ENCODE results near the gene TMA7. TPM values are rescaled to one million over a fixed set of nuclear protein-coding genes. Genes with fewer than 3 reads are reported as not detected.

Gene TMA7
- total and polyA plus RNA-seq, 4 donors = 152 to 985 (median 239) TPM

GRCh38 chr3:48415251-48415953 is 24.7 kb upstream of the TMA7 start:
- Histone ChIP-seq H3K4me1 (ENCODE audit: control insufficient read depth in 5 of 5, insufficient read depth in 5 of 5, low read length in 5 of 5) (no peaks in the 10 kb centered on the region), H3K36me3 (ENCODE audit: control insufficient read depth in 4 of 4, insufficient read depth in 4 of 4, low read length in 4 of 4) (peaks cover 3 to 72% (median 26%) of the 10 kb centered on the region in 4 donors), H3K9ac (ENCODE audit: insufficient read depth in 1 of 2, low read length in 2 of 2) (no peak overlapping the region), H3K27ac (ENCODE audit: low read depth in 1 of 2, low read length in 1 of 2) (no peak overlapping the region), H3K4me3 (no peak overlapping the region), H3K27me3 (ENCODE audit: control insufficient read depth in 3 of 3, insufficient read depth in 3 of 3, low read length in 2 of 3) (no peaks in the 10 kb centered on the region), H3K9me3 (ENCODE audit: control insufficient read depth in 4 of 4, insufficient read depth in 3 of 4, low read length in 3 of 4) (no peaks in the 10 kb centered on the region)
- TF ChIP-seq, protein P1, sequence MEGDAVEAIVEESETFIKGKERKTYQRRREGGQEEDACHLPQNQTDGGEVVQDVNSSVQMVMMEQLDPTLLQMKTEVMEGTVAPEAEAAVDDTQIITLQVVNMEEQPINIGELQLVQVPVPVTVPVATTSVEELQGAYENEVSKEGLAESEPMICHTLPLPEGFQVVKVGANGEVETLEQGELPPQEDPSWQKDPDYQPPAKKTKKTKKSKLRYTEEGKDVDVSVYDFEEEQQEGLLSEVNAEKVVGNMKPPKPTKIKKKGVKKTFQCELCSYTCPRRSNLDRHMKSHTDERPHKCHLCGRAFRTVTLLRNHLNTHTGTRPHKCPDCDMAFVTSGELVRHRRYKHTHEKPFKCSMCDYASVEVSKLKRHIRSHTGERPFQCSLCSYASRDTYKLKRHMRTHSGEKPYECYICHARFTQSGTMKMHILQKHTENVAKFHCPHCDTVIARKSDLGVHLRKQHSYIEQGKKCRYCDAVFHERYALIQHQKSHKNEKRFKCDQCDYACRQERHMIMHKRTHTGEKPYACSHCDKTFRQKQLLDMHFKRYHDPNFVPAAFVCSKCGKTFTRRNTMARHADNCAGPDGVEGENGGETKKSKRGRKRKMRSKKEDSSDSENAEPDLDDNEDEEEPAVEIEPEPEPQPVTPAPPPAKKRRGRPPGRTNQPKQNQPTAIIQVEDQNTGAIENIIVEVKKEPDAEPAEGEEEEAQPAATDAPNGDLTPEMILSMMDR (IDR thresholded peaks at IDR 0.05; ENCODE audit: control extremely low read depth, extremely low read depth) = no peak
- DNase-seq = no peak
- no peak for ATAC-seq (ENCODE audit: insufficient read depth, low FRiP score)
- WGBS, 2 donors = 93 to 96% methylated on average over 24 of the region's 24 CpGs

DNA sequence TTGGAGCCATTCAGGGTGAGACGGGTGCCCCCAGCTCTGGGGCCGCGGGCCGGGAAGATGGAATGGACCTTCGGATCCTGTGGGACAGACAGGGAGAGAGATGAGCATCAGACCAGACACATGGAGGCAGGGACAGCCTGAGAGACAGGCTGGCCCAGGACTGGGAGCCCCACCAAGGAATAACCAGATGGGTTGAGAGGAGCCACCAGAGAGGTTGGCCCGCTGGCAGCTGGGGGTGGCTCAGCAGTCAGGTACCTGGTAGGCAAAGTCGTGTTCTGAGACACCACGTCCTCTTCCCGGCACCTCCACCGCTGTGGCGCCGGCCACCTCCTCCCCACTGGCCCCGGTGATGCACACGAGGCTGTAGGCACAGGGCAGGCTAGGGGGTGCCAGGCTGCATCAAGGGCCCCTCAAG is 24.0 kb upstream of the TMA7 start:
- TF ChIP-seq, protein P1 (IDR thresholded peaks at IDR 0.05; ENCODE audit: control extremely low read depth, extremely low read depth) = no peak
- H3K27me3 ChIP-seq (ENCODE audit: control insufficient read depth in 3 of 3, insufficient read depth in 3 of 3, low read length in 2 of 3) = no peaks in the 10 kb centered on the region
- no peaks in the 10 kb centered on the region for H3K4me1 ChIP-seq (ENCODE audit: control insufficient read depth in 5 of 5, insufficient read depth in 5 of 5, low read length in 5 of 5)
- no peak overlapping the region for H3K4me3 ChIP-seq
- H3K27ac ChIP-seq (ENCODE audit: low read depth in 1 of 2, low read length in 1 of 2) = no peak overlapping the region
- H3K9me3 ChIP-seq (ENCODE audit: control insufficient read depth in 4 of 4, insufficient read depth in 3 of 4, low read length in 3 of 4) = no peaks in the 10 kb centered on the region
- no peak overlapping the region for H3K9ac ChIP-seq (ENCODE audit: insufficient read depth in 1 of 2, low read length in 2 of 2)
- WGBS, 2 donors = 89 to 93% methylated on average over 14 of the region's 14 CpGs
- ATAC-seq (ENCODE audit: insufficient read depth, low FRiP score) (no peak), DNase-seq (no peak)
- H3K36me3 ChIP-seq (ENCODE audit: control insufficient read depth in 4 of 4, insufficient read depth in 4 of 4, low read length in 4 of 4) = peaks cover 0 to 73% (median 26%) of the 10 kb centered on the region in 4 donors

DNA sequence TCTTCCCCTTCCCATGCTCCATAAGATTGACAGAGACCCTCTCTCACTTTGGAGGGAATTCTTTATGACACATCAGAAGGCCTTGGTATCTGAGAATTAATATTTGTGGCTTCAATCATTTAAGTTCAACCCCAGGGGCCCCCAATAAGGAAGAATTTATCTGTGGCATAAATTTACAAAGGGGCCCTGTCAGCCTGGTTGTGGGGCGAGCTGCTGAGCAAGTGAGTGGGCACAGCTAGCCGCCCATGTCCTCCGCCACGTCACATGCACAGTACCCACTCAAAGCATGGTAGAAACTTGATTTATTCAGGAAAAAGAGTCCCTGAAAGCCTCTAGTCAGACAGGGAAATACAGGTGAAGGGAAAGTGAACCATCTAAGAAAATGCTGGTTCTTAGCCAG is 23.5 kb upstream of the TMA7 start:
- peaks cover 0 to 72% (median 23%) of the 10 kb centered on the region in 4 donors for H3K36me3 ChIP-seq (ENCODE audit: control insufficient read depth in 4 of 4, insufficient read depth in 4 of 4, low read length in 4 of 4)
- 97 to 98% methylated on average over 4 of the region's 4 CpGs for WGBS, 2 donors
- TF ChIP-seq, protein P1 (IDR thresholded peaks at IDR 0.05; ENCODE audit: control extremely low read depth, extremely low read depth) = no peak

More for the DNA sequence above, 23.5 kb upstream of the TMA7 start:
- Histone ChIP-seq H3K4me3 (no peak overlapping the region), H3K4me1 (ENCODE audit: control insufficient read depth in 5 of 5, insufficient read depth in 5 of 5, low read length in 5 of 5) (no peaks in the 10 kb centered on the region), H3K27ac (ENCODE audit: low read depth in 1 of 2, low read length in 1 of 2) (no peak overlapping the region), H3K27me3 (ENCODE audit: control insufficient read depth in 3 of 3, insufficient read depth in 3 of 3, low read length in 2 of 3) (no peaks in the 10 kb centered on the region), H3K9ac (ENCODE audit: insufficient read depth in 1 of 2, low read length in 2 of 2) (no peak overlapping the region), H3K9me3 (ENCODE audit: control insufficient read depth in 4 of 4, insufficient read depth in 3 of 4, low read length in 3 of 4) (no peaks in the 10 kb centered on the region)
- no peak for ATAC-seq (ENCODE audit: insufficient read depth, low FRiP score)
- DNase-seq = no peak
